SJCRH30 (cell line): ENCODE measurements around the gene PFKFB3. TPM values are rescaled to one million over a fixed set of nuclear protein-coding genes. Genes with fewer than 3 reads are reported as not detected.
"Not testable (repeated sequence)": the region's sequence is repeated elsewhere in the genome, so short reads cannot be mapped to it uniquely, and the experiment has no call there.

Experiments
- DNase-seq, 2 experiments: peaks; one replicate each; pipeline ENCODE4 v3.0.0-alpha.2; 2015 to 2020
- H3K27ac ChIP-seq: fragments of 250-450 bp; sonication (Bioruptor Pico); 2 replicates; pipeline ENCODE4 v1.5.1; 2020; ENCODE audit warnings: mild to moderate bottlenecking, moderate library complexity
- H3K27me3 ChIP-seq: fragments of 250-450 bp; sonication (Bioruptor Pico); 2 replicates; pipeline ENCODE4 v1.5.1; 2020; ENCODE audit warnings: mild to moderate bottlenecking, moderate library complexity
- H3K36me3 ChIP-seq: fragments of 250-450 bp; sonication (Bioruptor Pico); 2 replicates; pipeline ENCODE4 v1.5.1; 2020; ENCODE audit warnings: mild to moderate bottlenecking, moderate library complexity
- H3K4me1 ChIP-seq: fragments of 250-450 bp; sonication (Bioruptor Pico); 2 replicates; pipeline ENCODE4 v1.5.1; 2020; ENCODE audit warnings: mild to moderate bottlenecking, moderate library complexity
- H3K4me3 ChIP-seq: fragments of 250-450 bp; sonication (Bioruptor Pico); 2 replicates; pipeline ENCODE4 v1.5.1; 2020; ENCODE audit warnings: mild to moderate bottlenecking, moderate library complexity
- H3K9me3 ChIP-seq: fragments of 250-450 bp; sonication (Bioruptor Pico); replicated peaks from 2 replicates; pipeline ENCODE4 v1.5.1; 2020; ENCODE audit warnings: mild to moderate bottlenecking, moderate library complexity
- total RNA-seq: library from RNA; depleted of rRNA; stranded (reverse); fragments of >200 nt; shearing (Covaris generic); gene quantifications from 2 replicates; pipeline ENCODE4 v1.2.3, GENCODE V29; 2014

The PFKFB3 gene
- total RNA-seq, 1 experiment from 2014 or later = 11.0 TPM

GRCh38 chr10:6238587-6239212, 36.0 kb downstream of the PFKFB3 start:
- not testable (repeated sequence) for H3K36me3 ChIP-seq, H3K4me1 ChIP-seq, H3K9me3 ChIP-seq, H3K27ac ChIP-seq, DNase-seq, H3K27me3 ChIP-seq, H3K4me3 ChIP-seq

- Histone ChIP-seq H3K27ac (no peak overlapping the region), H3K4me1 (no peaks in the 10 kb centered on the region), H3K36me3 (no peaks in the 10 kb centered on the region), H3K27me3 (no peaks in the 10 kb centered on the region), H3K9me3 (no peaks in the 10 kb centered on the region), H3K4me3 (no peak overlapping the region)
- peak; percentile 79 to 80 for DNase-seq
These were observed 36.7 kb downstream of the PFKFB3 start for GRCh38 chr10:6239213-6239991.

GRCh38 chr10:6240254-6240653, 37.5 kb downstream of the PFKFB3 start:
- DNase-seq = no peak
- H3K36me3 ChIP-seq = no peaks in the 10 kb centered on the region
- H3K9me3 ChIP-seq = no peaks in the 10 kb centered on the region
- no peak overlapping the region for H3K4me3 ChIP-seq
- no peaks in the 10 kb centered on the region for H3K4me1 ChIP-seq
- H3K27ac ChIP-seq = no peak overlapping the region
- no peaks in the 10 kb centered on the region for H3K27me3 ChIP-seq

GRCh38 chr10:6242089-6242488, 39.4 kb downstream of the PFKFB3 start:
- Histone ChIP-seq H3K9me3 (no peaks in the 10 kb centered on the region), H3K27ac (no peak overlapping the region), H3K36me3 (no peaks in the 10 kb centered on the region), H3K4me1 (no peaks in the 10 kb centered on the region), H3K4me3 (no peak overlapping the region), H3K27me3 (no peaks in the 10 kb centered on the region)
- DNase-seq = no peak

GRCh38 chr10:6244510-6244909, 41.8 kb downstream of the PFKFB3 start:
- H3K4me1 ChIP-seq = no peaks in the 10 kb centered on the region
- no peak overlapping the region for H3K27ac ChIP-seq
- no peak for DNase-seq
- H3K27me3 ChIP-seq = no peaks in the 10 kb centered on the region
- H3K9me3 ChIP-seq = no peaks in the 10 kb centered on the region
- no peaks in the 10 kb centered on the region for H3K36me3 ChIP-seq
- H3K4me3 ChIP-seq = no peak overlapping the region

GRCh38 chr10:6247041-6247712, 44.4 kb downstream of the PFKFB3 start:
- no peaks in the 10 kb centered on the region for H3K36me3 ChIP-seq
- no peak overlapping the region for H3K4me3 ChIP-seq
- no peaks in the 10 kb centered on the region for H3K9me3 ChIP-seq
- H3K4me1 ChIP-seq = no peaks in the 10 kb centered on the region
- no peak for DNase-seq
- H3K27ac ChIP-seq = no peak overlapping the region
- H3K27me3 ChIP-seq = no peaks in the 10 kb centered on the region

- not testable (repeated sequence) for H3K27ac ChIP-seq, H3K4me3 ChIP-seq, H3K4me1 ChIP-seq, DNase-seq, H3K27me3 ChIP-seq, H3K9me3 ChIP-seq, H3K36me3 ChIP-seq
These were observed 46.2 kb downstream of the PFKFB3 start for GRCh38 chr10:6248908-6249307.

- no peaks in the 10 kb centered on the region for H3K36me3 ChIP-seq
- no peak overlapping the region for H3K27ac ChIP-seq
- no peaks in the 10 kb centered on the region for H3K4me1 ChIP-seq
- no peaks in the 10 kb centered on the region for H3K27me3 ChIP-seq
- no peak overlapping the region for H3K4me3 ChIP-seq
- no peak for DNase-seq
- no peaks in the 10 kb centered on the region for H3K9me3 ChIP-seq
These were observed 47.0 kb downstream of the PFKFB3 start for GRCh38 chr10:6249698-6250097.

GRCh38 chr10:6250745-6251144, 48.0 kb downstream of the PFKFB3 start:
- no peak overlapping the region for H3K4me3 ChIP-seq
- no peaks in the 10 kb centered on the region for H3K4me1 ChIP-seq
- H3K36me3 ChIP-seq = no peaks in the 10 kb centered on the region
- H3K27me3 ChIP-seq = no peaks in the 10 kb centered on the region
- DNase-seq = no peak
- no peak overlapping the region for H3K27ac ChIP-seq
- H3K9me3 ChIP-seq = no peaks in the 10 kb centered on the region

GRCh38 chr10:6254201-6254600, 51.5 kb downstream of the PFKFB3 start:
- no peak for DNase-seq
- Histone ChIP-seq H3K36me3 (no peaks in the 10 kb centered on the region), H3K27ac (no peak overlapping the region), H3K4me1 (no peaks in the 10 kb centered on the region), H3K9me3 (no peaks in the 10 kb centered on the region), H3K27me3 (no peaks in the 10 kb centered on the region), H3K4me3 (no peak overlapping the region)

- H3K36me3 ChIP-seq = no peaks in the 10 kb centered on the region
- no peaks in the 10 kb centered on the region for H3K27me3 ChIP-seq
- DNase-seq = no peak
- H3K27ac ChIP-seq = no peak overlapping the region
- H3K4me1 ChIP-seq = no peaks in the 10 kb centered on the region
- no peaks in the 10 kb centered on the region for H3K9me3 ChIP-seq
- no peak overlapping the region for H3K4me3 ChIP-seq
These were observed 52.9 kb downstream of the PFKFB3 start for GRCh38 chr10:6255548-6256061.

- no peaks in the 10 kb centered on the region for H3K36me3 ChIP-seq
- no peaks in the 10 kb centered on the region for H3K9me3 ChIP-seq
- H3K4me3 ChIP-seq = no peak overlapping the region
- H3K4me1 ChIP-seq = no peaks in the 10 kb centered on the region
- no peaks in the 10 kb centered on the region for H3K27me3 ChIP-seq
- no peak overlapping the region for H3K27ac ChIP-seq
- DNase-seq = no peak
These were observed 53.7 kb downstream of the PFKFB3 start for GRCh38 chr10:6256439-6256838.

- no peaks in the 10 kb centered on the region for H3K4me1 ChIP-seq
- no peaks in the 10 kb centered on the region for H3K9me3 ChIP-seq
- H3K27me3 ChIP-seq = no peaks in the 10 kb centered on the region
- no peak overlapping the region for H3K4me3 ChIP-seq
- no peaks in the 10 kb centered on the region for H3K36me3 ChIP-seq
- DNase-seq = no peak
- H3K27ac ChIP-seq = no peak overlapping the region
These were observed 56.4 kb downstream of the PFKFB3 start for GRCh38 chr10:6259153-6259552.

- Histone ChIP-seq H3K36me3 (no peaks in the 10 kb centered on the region), H3K4me1 (no peaks in the 10 kb centered on the region), H3K27me3 (no peaks in the 10 kb centered on the region), H3K27ac (no peak overlapping the region), H3K4me3 (no peak overlapping the region), H3K9me3 (no peaks in the 10 kb centered on the region)
- no peak for DNase-seq
These were observed 58.1 kb downstream of the PFKFB3 start for GRCh38 chr10:6260843-6261242.

GRCh38 chr10:6267941-6268340, 65.2 kb downstream of the PFKFB3 start:
- H3K36me3 ChIP-seq = no peaks in the 10 kb centered on the region
- H3K4me3 ChIP-seq = no peak overlapping the region
- H3K9me3 ChIP-seq = no peaks in the 10 kb centered on the region
- no peaks in the 10 kb centered on the region; the same call in 1 of the 2 replicates for H3K4me1 ChIP-seq
- no peak overlapping the region for H3K27ac ChIP-seq
- H3K27me3 ChIP-seq = no peaks in the 10 kb centered on the region
- DNase-seq = no peak
